ENCODE results near the gene SCN1B. TPM values are rescaled to one million over a fixed set of nuclear protein-coding genes. Genes with fewer than 3 reads are reported as not detected.
"Not testable (repeated sequence)": the region's sequence is repeated elsewhere in the genome, so short reads cannot be mapped to it uniquely, and the experiment has no call there.

The SCN1B gene
- total RNA-seq, 2 experiments from 2014 or later: 0.37 to 0.57 TPM

DNA sequence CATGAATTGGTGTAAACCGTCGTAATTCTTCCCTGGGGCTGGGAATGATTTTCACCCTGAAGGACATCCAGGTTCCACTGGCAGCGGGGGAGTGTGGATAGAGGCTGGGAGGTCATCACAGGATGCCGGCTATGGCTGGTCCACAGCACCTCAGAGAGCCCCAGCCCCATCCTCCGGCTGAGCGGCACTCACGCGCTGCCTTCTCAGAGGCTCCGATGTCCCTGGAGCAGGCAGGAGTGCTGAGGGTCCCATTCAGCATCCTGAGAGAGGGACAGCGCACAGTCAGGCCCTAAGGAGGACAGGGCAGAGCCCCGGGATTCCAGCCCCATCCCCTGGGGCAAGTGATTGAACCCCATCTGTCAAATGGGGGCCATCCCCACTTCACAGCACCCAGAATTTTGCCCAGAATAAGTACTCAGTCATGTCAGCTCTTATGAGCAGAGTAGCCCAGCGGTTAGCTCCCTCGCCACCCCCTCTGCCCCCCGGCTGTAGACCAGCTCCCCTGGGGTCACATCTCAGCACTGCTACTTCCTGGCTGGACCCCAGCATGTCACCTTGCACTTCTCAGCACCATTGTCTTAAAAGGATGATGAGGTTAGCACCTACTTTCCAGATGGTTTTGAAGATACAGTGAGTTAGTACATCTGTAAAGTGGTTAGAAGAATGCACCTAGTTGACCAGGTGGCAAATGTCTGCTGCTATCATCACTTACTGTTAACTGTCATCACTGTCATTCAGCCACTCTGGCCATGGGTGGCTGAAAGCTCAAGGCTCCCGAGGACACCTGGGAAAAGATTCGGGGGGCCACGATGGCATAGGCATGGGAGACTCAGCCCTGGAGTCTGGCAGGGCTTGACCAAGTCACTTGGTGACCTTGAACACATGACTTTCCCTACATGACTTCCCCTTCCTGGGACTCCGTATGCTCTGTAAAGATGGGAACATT, 18.3 kb upstream of the SCN1B start:
- POLR2A ChIA-PET: interaction anchor here (1.2 kb wide), 1 partner anchor 39 kb away, joined by 4 read pairs; no protein-coding TSS in a partner anchor
- Mint-ChIP-seq H3K27ac (peak overlapping the region; percentile 77), H3K4me1 (ENCODE audit: low read depth) (peaks cover 60% of the 10 kb centered on the region), H3K4me3 (no peak overlapping the region), H3K9me3 (ENCODE audit: insufficient read depth) (no peaks in the 10 kb centered on the region), H3K27me3 (ENCODE audit: low read depth) (no peaks in the 10 kb centered on the region), H3K36me3 (ENCODE audit: low read depth) (peaks cover 64% of the 10 kb centered on the region)
- CTCF ChIA-PET: interaction anchor here (1.1 to 10.9 kb wide), 6 partner anchors 10 to 49 kb away, joined by 3 to 126 read pairs (median 19); partner anchors contain the start of gene GRAMD1A
- no peak for ATAC-seq
- no peak for DNase-seq

DNA sequence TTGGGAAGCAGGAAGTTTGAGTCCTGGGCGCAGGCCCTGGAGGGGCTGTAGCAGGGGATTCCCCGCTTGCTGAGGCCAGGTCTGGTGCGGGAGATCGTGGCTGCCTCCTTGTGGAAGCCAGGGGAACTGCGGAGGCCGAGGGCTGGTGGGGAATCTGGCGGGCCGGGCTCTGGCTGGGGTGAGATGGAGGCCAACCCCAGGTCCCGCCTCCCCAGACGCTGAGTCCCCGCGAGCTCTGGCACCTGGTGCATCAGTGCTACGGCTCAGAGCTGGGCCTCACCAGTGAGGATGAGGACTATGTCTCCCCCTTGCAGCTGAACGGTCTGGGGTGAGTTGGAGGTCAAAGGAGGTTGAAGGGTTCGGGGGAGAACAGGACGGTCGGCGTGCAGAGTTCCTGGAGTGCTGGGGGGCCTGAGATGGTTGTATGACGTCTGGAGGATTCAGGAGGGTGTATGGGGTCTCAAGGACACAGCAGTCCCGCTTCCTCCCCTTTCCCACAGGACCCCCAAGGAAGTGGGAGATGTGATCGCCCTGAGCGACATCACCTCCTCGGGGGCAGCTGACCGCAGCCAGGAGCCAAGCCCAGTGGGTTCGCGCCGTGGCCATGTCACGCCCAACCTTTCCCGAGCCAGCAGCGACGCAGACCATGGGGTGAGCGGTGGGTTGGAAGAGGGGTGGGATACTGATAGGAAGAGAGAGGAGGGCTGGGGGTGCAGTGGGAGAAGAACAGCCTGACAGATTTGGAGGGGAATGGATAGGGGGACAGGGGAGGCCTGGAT, 17.0 kb upstream of the SCN1B start:
- H3K4me3 Mint-ChIP-seq: peak overlapping the region; percentile 56
- H3K9me3 Mint-ChIP-seq (ENCODE audit: insufficient read depth): no peaks in the 10 kb centered on the region
- ChIA-PET POLR2A (interaction anchor here (0.9 to 2.3 kb wide), 5 partner anchors 13 to 50 kb away, joined by 3 to 12 read pairs (median 7); partner anchors contain the start of gene ZNF792), CTCF (interaction anchor here (0.6 to 10.9 kb wide), 13 partner anchors 11 to 279 kb away, joined by 3 to 126 read pairs (median 4); partner anchors contain the start of genes GRAMD1A and ZNF181)
- DNase-seq (peak; percentile 82), ATAC-seq (peak; percentile 67)
- no peaks in the 10 kb centered on the region for H3K27me3 Mint-ChIP-seq (ENCODE audit: low read depth)
- H3K4me1 Mint-ChIP-seq (ENCODE audit: low read depth): peaks cover 65% of the 10 kb centered on the region
- H3K36me3 Mint-ChIP-seq (ENCODE audit: low read depth): peaks cover 71% of the 10 kb centered on the region
- peak overlapping the region; percentile 83 for H3K27ac Mint-ChIP-seq

DNA sequence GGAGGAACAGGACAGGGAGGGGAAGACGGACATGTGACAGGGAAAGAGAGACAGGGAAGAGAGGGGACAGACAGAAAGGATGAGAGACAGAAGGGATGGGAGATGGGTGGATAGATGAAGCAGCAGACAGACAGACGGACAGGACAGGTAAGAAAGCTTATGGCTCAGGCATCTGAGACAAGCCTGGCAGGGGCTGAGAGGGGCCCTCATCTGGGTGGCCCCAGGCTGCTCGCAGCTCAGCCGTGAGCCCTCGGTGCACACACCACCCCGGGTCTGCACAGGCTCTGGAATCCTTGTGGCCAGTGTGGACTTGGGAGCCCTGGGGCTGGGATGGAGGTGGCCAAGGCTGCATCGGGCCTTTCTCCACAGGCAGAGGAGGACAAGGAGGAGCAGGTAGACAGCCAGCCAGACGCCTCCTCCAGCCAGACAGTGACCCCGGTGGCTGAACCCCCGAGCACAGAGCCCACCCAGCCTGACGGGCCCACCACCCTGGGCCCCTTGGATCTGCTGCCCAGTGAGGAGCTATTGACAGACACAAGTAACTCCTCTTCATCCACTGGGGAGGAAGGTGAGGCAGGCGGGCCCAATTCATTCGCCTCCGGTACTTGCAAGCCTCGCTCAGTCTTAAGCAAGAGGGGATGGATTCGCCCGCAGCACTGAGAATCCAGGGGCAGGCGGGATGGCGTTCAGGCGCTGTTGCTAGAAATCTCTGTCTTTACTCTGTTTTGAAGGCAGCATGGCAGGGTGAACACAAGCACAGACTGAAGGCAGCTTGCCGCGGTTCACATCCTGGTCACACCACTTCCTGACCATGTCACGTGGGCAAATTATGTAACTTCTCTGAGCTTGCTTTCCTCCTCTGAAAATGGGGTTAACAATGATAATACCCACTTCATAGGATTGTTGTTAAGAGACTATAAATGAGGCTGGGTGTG, 16.2 kb upstream of the SCN1B start:
- H3K27ac Mint-ChIP-seq: peak overlapping the region; percentile 83
- peak; percentile 74 for ATAC-seq
- H3K36me3 Mint-ChIP-seq (ENCODE audit: low read depth): peaks cover 77% of the 10 kb centered on the region
- H3K4me1 Mint-ChIP-seq (ENCODE audit: low read depth): peaks cover 65% of the 10 kb centered on the region
- ChIA-PET POLR2A (interaction anchor here (0.9 to 2.3 kb wide), 9 partner anchors 12 to 50 kb away, joined by 3 to 12 read pairs (median 5); partner anchors contain the start of gene ZNF792), CTCF (interaction anchor here (0.6 to 10.9 kb wide), 14 partner anchors 8 to 374 kb away, joined by 3 to 126 read pairs (median 5); partner anchors contain the start of genes GRAMD1A and ZNF181)
- peak overlapping the region; percentile 56 for H3K4me3 Mint-ChIP-seq
- H3K9me3 Mint-ChIP-seq (ENCODE audit: insufficient read depth): no peaks in the 10 kb centered on the region
- DNase-seq: peak; percentile 86
- H3K27me3 Mint-ChIP-seq (ENCODE audit: low read depth): no peaks in the 10 kb centered on the region

DNA sequence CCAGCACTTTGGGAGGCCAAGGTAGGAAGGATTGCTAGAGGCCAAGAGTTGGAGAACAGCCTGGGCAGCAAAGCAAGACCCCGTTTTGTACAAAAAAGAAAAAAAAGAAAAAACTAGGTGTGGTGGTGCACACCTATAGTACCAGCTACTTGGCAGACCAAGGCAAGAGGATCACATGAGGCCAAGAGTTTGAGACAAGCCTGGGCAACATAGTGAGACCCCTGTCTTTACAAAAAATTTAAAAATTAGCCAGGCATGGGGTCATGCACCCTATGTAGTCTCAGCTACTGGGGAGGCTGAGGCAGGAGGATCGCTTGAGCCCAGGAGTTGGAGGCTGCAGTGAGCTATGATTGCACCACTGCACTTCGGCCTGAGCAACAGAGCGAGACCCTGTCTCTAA, 15.5 kb upstream of the SCN1B start:
- not testable (repeated sequence) for H3K27me3 Mint-ChIP-seq (ENCODE audit: low read depth); ATAC-seq; H3K9me3 Mint-ChIP-seq (ENCODE audit: insufficient read depth); DNase-seq
- ChIA-PET CTCF (interaction anchor here (0.8 to 10.9 kb wide), 12 partner anchors 8 to 375 kb away, joined by 3 to 126 read pairs (median 5); partner anchors contain the start of genes GRAMD1A and ZNF181), POLR2A (interaction anchor here (1.0 to 2.3 kb wide), 7 partner anchors 13 to 42 kb away, joined by 3 to 12 read pairs (median 5); no protein-coding TSS in a partner anchor)
- Mint-ChIP-seq H3K4me1 (ENCODE audit: low read depth) (peaks cover 62% of the 10 kb centered on the region), H3K27ac (peak overlapping the region; percentile 83), H3K4me3 (peak overlapping the region; percentile 46), H3K36me3 (ENCODE audit: low read depth) (peaks cover 77% of the 10 kb centered on the region)

GRCh38 chr19:35015270-35015953, 14.9 kb upstream of the SCN1B start:
- POLR2A ChIA-PET: interaction anchor here (1.2 kb wide), 1 partner anchor 16 kb away, joined by 5 read pairs; no protein-coding TSS in a partner anchor
- Mint-ChIP-seq H3K27ac (no peak overlapping the region), H3K4me3 (no peak overlapping the region), H3K4me1 (ENCODE audit: low read depth) (peaks cover 60% of the 10 kb centered on the region), H3K9me3 (ENCODE audit: insufficient read depth) (no peaks in the 10 kb centered on the region), H3K36me3 (ENCODE audit: low read depth) (peaks cover 77% of the 10 kb centered on the region), H3K27me3 (ENCODE audit: low read depth) (no peaks in the 10 kb centered on the region)
- DNase-seq (no peak), ATAC-seq (no peak)
- CTCF ChIA-PET: interaction anchor here (1.2 to 10.9 kb wide), 3 partner anchors 11 to 42 kb away, joined by 3 to 126 read pairs (median 25); no protein-coding TSS in a partner anchor

DNA sequence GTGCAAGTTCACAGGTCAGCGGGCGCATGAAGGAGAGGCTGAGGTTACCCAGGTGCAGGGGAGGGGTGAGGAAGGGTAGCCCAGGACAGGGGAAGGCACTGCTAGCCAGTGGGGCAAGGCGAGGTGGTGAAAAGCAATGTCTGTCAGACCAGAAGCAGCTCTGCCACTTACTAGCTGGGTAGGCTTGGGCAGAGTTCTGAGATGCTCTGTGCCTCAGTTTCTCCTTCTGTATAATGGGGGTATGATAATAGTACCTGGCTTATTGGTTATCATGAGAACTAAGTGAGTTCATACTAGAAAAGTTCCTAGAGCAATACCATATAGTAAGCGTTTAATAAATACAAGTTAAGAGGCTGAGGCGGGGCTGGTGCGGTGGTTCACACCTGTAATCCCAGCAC, 14.3 kb upstream of the SCN1B start:
- DNase-seq: no peak
- Mint-ChIP-seq H3K27me3 (ENCODE audit: low read depth) (no peaks in the 10 kb centered on the region), H3K4me1 (ENCODE audit: low read depth) (peaks cover 54% of the 10 kb centered on the region), H3K4me3 (no peak overlapping the region), H3K36me3 (ENCODE audit: low read depth) (peaks cover 79% of the 10 kb centered on the region), H3K9me3 (ENCODE audit: insufficient read depth) (no peaks in the 10 kb centered on the region), H3K27ac (no peak overlapping the region)
- POLR2A ChIA-PET: interaction anchor here (0.5 kb wide), 1 partner anchor 120 kb away, joined by 3 read pairs; no protein-coding TSS in a partner anchor
- CTCF ChIA-PET: interaction anchor here (0.9 kb wide), 1 partner anchor 43 kb away, joined by 3 read pairs; no protein-coding TSS in a partner anchor
- ATAC-seq: no peak

DNA sequence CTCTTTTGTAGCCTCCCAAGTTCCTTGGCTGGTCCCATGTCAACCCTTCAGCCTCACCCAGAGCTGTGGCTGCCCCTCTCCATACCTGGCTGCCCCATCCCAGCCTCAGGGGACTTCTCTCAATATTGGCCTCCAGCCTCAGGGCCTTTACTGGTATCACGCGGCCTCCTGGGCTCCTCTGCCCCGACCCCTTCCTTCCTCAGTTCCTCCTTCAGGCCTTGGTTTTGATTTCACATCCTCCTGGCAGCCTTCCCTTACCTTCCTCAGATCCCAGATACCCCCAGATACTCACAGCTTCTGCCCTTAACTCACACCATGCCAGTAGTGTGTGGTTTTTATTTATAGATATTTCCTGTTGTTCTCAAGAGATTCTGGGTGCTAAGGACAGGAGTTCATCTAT, 12.8 kb upstream of the SCN1B start:
- ChIA-PET POLR2A (no interaction called here), CTCF (interaction anchor here (1.3 kb wide), 1 partner anchor 27 kb away, joined by 3 read pairs; no protein-coding TSS in a partner anchor)
- peaks cover 39% of the 10 kb centered on the region for H3K4me1 Mint-ChIP-seq (ENCODE audit: low read depth)
- no peak for ATAC-seq
- H3K36me3 Mint-ChIP-seq (ENCODE audit: low read depth): peaks cover 73% of the 10 kb centered on the region
- H3K27me3 Mint-ChIP-seq (ENCODE audit: low read depth): no peaks in the 10 kb centered on the region
- no peaks in the 10 kb centered on the region for H3K9me3 Mint-ChIP-seq (ENCODE audit: insufficient read depth)
- DNase-seq: no peak
- H3K27ac Mint-ChIP-seq: peak overlapping the region; percentile 15
- H3K4me3 Mint-ChIP-seq: no peak overlapping the region

- POLR2A ChIA-PET: no interaction called here
- H3K36me3 Mint-ChIP-seq (ENCODE audit: low read depth): peaks cover 68% of the 10 kb centered on the region
- no peak for DNase-seq
- no peak overlapping the region for H3K4me3 Mint-ChIP-seq
- H3K27me3 Mint-ChIP-seq (ENCODE audit: low read depth): no peaks in the 10 kb centered on the region
- CTCF ChIA-PET: no interaction called here
- peaks cover 30% of the 10 kb centered on the region for H3K4me1 Mint-ChIP-seq (ENCODE audit: low read depth)
- H3K9me3 Mint-ChIP-seq (ENCODE audit: insufficient read depth): no peaks in the 10 kb centered on the region
- no peak overlapping the region for H3K27ac Mint-ChIP-seq
- no peak for ATAC-seq
Measured at GRCh38 chr19:35018379-35018778, 11.9 kb upstream of the SCN1B start.

DNA sequence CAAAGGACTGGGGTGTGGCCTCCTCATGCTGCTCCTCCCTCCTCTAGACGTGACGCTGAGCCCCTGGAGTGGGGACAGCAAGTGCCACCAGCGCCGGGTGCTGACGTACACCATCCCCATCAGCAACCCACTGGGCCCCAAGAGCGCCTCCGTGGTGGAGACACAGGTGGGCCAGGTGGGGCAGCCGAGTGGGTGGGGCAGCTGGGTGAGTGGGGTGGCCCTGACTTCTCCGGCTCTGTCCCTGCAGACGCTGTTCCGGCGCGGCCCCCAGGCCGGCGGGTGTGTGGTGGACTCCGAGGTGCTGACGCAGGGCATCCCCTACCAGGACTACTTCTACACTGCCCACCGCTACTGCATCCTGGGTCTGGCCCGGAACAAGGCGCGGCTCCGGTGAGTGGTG, 11.1 kb upstream of the SCN1B start:
- ATAC-seq (no peak), DNase-seq (no peak)
- ChIA-PET CTCF (no interaction called here), POLR2A (no interaction called here)
- Mint-ChIP-seq H3K9me3 (ENCODE audit: insufficient read depth) (no peaks in the 10 kb centered on the region), H3K36me3 (ENCODE audit: low read depth) (peaks cover 66% of the 10 kb centered on the region), H3K27me3 (ENCODE audit: low read depth) (no peaks in the 10 kb centered on the region), H3K4me1 (ENCODE audit: low read depth) (peaks cover 22% of the 10 kb centered on the region), H3K27ac (no peak overlapping the region), H3K4me3 (no peak overlapping the region)

DNA sequence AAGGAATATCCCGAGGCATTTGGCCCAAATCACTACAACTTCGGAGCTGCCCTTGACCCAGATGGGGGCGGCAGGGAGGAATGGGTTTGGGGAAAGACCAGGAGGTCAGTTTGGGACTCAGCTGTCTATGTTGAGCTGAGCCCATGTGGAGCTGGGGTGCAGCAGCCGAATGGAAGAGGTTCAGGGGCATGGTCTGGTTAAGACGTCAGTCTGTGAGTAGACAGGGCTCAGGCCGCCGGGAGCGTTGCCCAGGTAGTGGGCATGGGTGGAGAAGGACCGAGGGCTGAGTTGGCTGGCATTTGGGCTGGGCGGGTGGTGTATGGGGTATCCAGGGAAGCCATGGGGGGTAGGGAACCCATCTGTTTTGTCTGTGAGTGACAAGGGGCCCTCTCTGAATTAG, 9.3 kb upstream of the SCN1B start:
- H3K4me3 Mint-ChIP-seq: no peak overlapping the region
- ChIA-PET POLR2A (no interaction called here), CTCF (no interaction called here)
- H3K27ac Mint-ChIP-seq: peak overlapping the region; percentile 22
- no peak for DNase-seq
- peaks cover 8% of the 10 kb centered on the region for H3K4me1 Mint-ChIP-seq (ENCODE audit: low read depth)
- no peaks in the 10 kb centered on the region for H3K27me3 Mint-ChIP-seq (ENCODE audit: low read depth)
- peaks cover 59% of the 10 kb centered on the region for H3K36me3 Mint-ChIP-seq (ENCODE audit: low read depth)
- no peaks in the 10 kb centered on the region for H3K9me3 Mint-ChIP-seq (ENCODE audit: insufficient read depth)
- ATAC-seq: no peak

All from activated CD8-positive, alpha-beta T cell treated with anti-CD3 and anti-CD28 coated beads, Interleukin-2, amount 10 ng/mL, durations not matched to agents 7 days and 5 days (primary cell).